ENCODE results near the gene FARS2. TPM values are rescaled to one million over a fixed set of nuclear protein-coding genes. Genes with fewer than 3 reads are reported as not detected.

Gene FARS2
- total RNA-seq, 2 donors from 2014 or later, result 16.2 to 18.3 TPM

GRCh38 chr6:5361396-5361795 lies 100.1 kb downstream of the FARS2 start:
- Histone ChIP-seq H3K27me3 (ENCODE audit: control insufficient read depth, insufficient read depth, low read length, poor library complexity, severe bottlenecking) (no peaks in the 10 kb centered on the region), H3K27ac (ENCODE audit: low read depth, low read length) (no peak overlapping the region), H3K9ac (ENCODE audit: extremely low read depth, low read length, poor library complexity, severe bottlenecking) (no peak overlapping the region), H3K4me1 (ENCODE audit: control insufficient read depth, insufficient read depth, low read length) (no peaks in the 10 kb centered on the region), H3K36me3 (ENCODE audit: control insufficient read depth, insufficient read depth, low read length) (no peaks in the 10 kb centered on the region), H3K9me3 (ENCODE audit: control insufficient read depth, low read length) (no peaks in the 10 kb centered on the region), H3K4me3 (ENCODE audit: low read length) (no peak overlapping the region)
- Mint-ChIP-seq H3K4me1 (no peaks in the 10 kb centered on the region), H3K36me3 (ENCODE audit: low read depth) (no peaks in the 10 kb centered on the region), H3K27me3 (ENCODE audit: insufficient read depth) (no peaks in the 10 kb centered on the region), H3K27ac (no peak overlapping the region), H3K4me3 (no peak overlapping the region), H3K9me3 (no peaks in the 10 kb centered on the region)
- 94 to 95% methylated on average over 2 of the region's 2 CpGs for WGBS, 2 experiments (ENCODE audit: insufficient coverage in 1 of 2, insufficient read length in 1 of 2)
- DNase-seq, result no peak
- TF ChIP-seq CTCF (conservative IDR thresholded peaks at IDR 0.05), result no peak

GRCh38 chr6:5365436-5366195 lies 104.3 kb downstream of the FARS2 start:
- 90 to 92% methylated on average over 2 to 3 of the region's 4 CpGs for WGBS, 2 experiments (ENCODE audit: insufficient coverage in 1 of 2, insufficient read length in 1 of 2)
- Mint-ChIP-seq H3K27ac (no peak overlapping the region), H3K27me3 (ENCODE audit: insufficient read depth) (no peaks in the 10 kb centered on the region), H3K36me3 (ENCODE audit: low read depth) (peaks cover 6% of the 10 kb centered on the region), H3K4me1 (no peaks in the 10 kb centered on the region), H3K9me3 (no peaks in the 10 kb centered on the region), H3K4me3 (no peak overlapping the region)
- no peaks in the 10 kb centered on the region for H3K4me1 ChIP-seq (ENCODE audit: control insufficient read depth, insufficient read depth, low read length)
- no peak overlapping the region for H3K27ac ChIP-seq (ENCODE audit: low read depth, low read length)
- DNase-seq, result no peak
- H3K36me3 ChIP-seq (ENCODE audit: control insufficient read depth, insufficient read depth, low read length), result no peaks in the 10 kb centered on the region
- no peak overlapping the region for H3K9ac ChIP-seq (ENCODE audit: extremely low read depth, low read length, poor library complexity, severe bottlenecking)
- H3K27me3 ChIP-seq (ENCODE audit: control insufficient read depth, insufficient read depth, low read length, poor library complexity, severe bottlenecking), result no peaks in the 10 kb centered on the region
- TF ChIP-seq CTCF (conservative IDR thresholded peaks at IDR 0.05), result no peak
- no peaks in the 10 kb centered on the region for H3K9me3 ChIP-seq (ENCODE audit: control insufficient read depth, low read length)
- H3K4me3 ChIP-seq (ENCODE audit: low read length), result no peak overlapping the region

GRCh38 chr6:5366941-5367340 lies 105.6 kb downstream of the FARS2 start:
- Histone ChIP-seq H3K4me1 (ENCODE audit: control insufficient read depth, insufficient read depth, low read length) (no peaks in the 10 kb centered on the region), H3K4me3 (ENCODE audit: low read length) (no peak overlapping the region), H3K36me3 (ENCODE audit: control insufficient read depth, insufficient read depth, low read length) (no peaks in the 10 kb centered on the region), H3K9ac (ENCODE audit: extremely low read depth, low read length, poor library complexity, severe bottlenecking) (no peak overlapping the region), H3K27me3 (ENCODE audit: control insufficient read depth, insufficient read depth, low read length, poor library complexity, severe bottlenecking) (no peaks in the 10 kb centered on the region), H3K27ac (ENCODE audit: low read depth, low read length) (no peak overlapping the region), H3K9me3 (ENCODE audit: control insufficient read depth, low read length) (no peaks in the 10 kb centered on the region)
- 95 to 97% methylated on average over 3 of the region's 3 CpGs for WGBS, 2 experiments (ENCODE audit: insufficient coverage in 1 of 2, insufficient read length in 1 of 2)
- no peaks in the 10 kb centered on the region for H3K9me3 Mint-ChIP-seq
- H3K4me1 Mint-ChIP-seq, result no peaks in the 10 kb centered on the region
- DNase-seq, result no peak
- H3K4me3 Mint-ChIP-seq, result no peak overlapping the region
- H3K36me3 Mint-ChIP-seq (ENCODE audit: low read depth), result peaks cover 6% of the 10 kb centered on the region
- H3K27ac Mint-ChIP-seq, result no peak overlapping the region
- no peaks in the 10 kb centered on the region for H3K27me3 Mint-ChIP-seq (ENCODE audit: insufficient read depth)
- TF ChIP-seq CTCF (conservative IDR thresholded peaks at IDR 0.05), result no peak
